GF-D8 (cell line): Measurements from ENCODE around the gene VIP.
"Not testable (repeated sequence)": the region's sequence is repeated elsewhere in the genome, so short reads cannot be mapped to it uniquely, and the experiment has no call there.

Experiments
- DNase-seq: peaks from one replicate; lab custom pipeline; 2025; lab: John Stamatoyannopoulos, UW

VIP gene

GRCh38 chr6:152750694-152751093, at the start of gene VIP:
TSS of gene VIP (plus strand) at chr6:152750797. CDS start at chr6:152752178, 1,381 bp downstream.
- no peak for DNase-seq

DNA sequence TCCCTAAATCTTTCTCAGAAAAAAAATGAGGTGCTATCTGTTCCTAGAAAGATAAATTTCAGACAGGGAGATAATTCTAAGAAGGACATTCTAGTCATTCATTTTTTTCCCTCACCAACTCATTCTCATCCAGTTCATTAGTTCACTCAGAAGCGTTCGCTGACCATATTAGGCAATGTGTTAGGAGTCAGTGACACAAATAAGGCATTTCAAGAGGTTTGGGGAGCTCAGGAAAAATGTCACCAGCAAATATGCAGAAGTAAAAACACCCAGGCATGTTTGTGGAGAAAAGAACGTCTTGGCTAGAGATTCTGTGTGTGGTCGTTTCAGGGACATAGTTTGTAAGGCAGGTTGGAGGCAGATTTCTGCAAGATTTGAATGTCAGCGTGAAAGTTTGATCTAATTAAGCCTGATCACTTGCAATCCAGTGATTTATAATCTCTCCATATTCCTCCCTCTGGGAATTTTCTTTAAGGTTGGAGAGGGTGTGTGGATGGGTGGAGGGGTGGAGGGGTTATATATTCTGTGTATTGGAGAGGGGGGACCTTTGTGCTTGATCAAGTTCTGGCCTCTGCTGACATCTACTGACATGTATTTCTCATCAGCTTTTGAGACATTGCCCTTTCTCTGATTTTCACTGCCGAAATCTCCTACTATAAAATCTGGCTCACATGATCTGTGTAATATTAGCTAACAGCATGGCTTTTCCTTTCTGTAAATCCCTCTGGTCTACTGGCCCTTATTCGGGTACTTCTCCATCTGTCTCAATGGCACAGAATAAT, 49.3 kb upstream of the VIP start:
- DNase-seq = no peak

GRCh38 chr6:152701863-152702401, 48.7 kb upstream of the VIP start:
- DNase-seq = no peak

GRCh38 chr6:152703750-152704149, 46.8 kb upstream of the VIP start:
- DNase-seq = not testable (repeated sequence)

DNA sequence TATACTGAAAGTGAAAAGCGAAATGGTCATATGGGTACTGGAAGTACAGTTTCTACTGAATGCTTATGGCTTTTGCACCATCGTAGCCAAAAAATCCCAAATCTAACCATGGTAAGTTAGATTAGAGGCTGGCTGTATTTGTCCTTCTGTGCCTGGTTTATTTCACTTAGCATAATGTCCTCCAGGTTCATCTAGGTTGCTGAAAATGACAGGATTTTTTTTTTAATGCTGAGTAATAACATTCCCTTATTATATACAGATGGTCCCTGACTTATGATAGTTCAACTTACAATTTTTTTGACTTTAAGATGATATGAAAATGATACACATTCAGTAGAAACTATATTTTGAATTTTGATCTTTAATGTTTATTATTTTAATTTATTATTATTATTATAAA, 45.3 kb upstream of the VIP start:
- no peak for DNase-seq

DNA sequence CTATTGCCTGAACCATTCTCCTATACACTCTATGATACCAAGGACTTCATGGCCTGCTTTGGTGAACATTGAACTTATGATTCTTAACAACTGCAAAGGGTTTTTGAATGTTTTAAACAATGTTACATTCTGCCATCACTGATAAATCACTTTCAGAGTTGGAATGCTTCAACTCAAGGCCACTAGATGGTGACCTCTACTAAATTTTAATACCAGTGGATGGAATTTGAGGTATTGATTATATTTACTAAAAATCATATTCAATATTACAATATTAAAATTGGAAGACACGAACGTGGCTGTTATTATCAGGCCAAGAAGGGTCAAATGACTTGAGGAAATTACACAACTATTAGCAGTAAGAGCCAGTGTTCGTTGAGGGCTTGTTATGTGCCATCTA, 34.3 kb upstream of the VIP start:
- no peak for DNase-seq

DNA sequence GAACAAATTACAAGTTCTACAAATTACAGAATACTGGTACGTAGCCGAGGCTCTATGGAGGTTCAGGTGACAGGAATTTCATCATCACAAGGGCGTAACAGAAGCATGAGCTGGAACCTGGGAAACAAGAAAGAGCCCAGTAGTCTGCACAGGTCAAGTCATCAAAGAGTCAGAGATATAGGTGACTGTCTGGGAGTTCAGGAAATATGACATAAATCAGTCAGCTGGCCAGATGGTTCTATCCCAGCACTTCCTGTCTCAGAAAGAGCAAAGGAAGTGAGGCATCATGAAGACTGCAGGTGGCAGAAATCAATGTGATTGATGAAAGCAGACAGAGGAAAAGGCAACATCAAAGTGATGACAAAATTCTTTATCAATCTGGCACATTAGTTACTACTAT, 29.6 kb upstream of the VIP start:
- no peak for DNase-seq

GRCh38 chr6:152721956-152722355, 28.6 kb upstream of the VIP start:
- no peak for DNase-seq

DNA sequence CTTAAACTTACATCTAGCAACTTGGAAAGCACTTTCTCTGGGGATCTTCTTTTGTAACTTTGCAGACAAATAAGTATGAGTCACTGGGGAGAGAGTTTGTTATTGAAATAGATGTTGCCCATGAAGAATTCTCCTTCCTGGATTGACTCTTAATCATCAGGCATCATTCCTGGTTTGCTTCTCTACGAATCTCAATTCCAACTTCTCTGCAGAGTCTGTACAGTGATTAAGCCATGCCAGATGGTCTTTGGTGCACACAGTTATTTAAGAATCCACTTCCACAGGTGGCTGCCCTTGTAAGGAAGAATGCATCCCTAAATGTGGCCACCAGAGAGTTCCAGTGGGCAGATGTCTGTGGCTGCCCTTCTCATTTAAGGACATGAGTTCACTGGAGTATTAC, 27.2 kb upstream of the VIP start:
- no peak for DNase-seq

GRCh38 chr6:152726313-152726712, 24.3 kb upstream of the VIP start:
- DNase-seq = no peak

GRCh38 chr6:152727507-152727906, 23.1 kb upstream of the VIP start:
- no peak for DNase-seq

DNA sequence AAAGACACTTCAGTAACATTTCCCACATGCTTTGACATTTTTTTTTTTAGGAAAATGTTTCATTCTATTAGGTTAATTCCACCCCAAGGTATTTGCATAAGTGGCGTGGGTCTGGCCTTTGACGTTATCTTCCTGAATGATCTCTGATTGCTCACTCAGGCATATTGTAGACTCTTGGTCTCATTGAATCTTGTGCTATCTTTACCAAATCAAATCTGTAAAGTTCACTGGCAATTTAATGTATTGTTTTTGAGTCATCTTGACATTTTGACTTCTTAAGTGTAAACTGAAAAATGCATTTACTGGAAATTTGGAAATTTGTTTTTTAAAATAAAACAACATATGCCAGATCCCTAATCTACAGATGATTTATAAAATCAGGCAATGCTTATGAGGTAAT, 16.0 kb upstream of the VIP start:
- DNase-seq = no peak

GRCh38 chr6:152736687-152737273, 13.8 kb upstream of the VIP start:
- DNase-seq = no peak

DNA sequence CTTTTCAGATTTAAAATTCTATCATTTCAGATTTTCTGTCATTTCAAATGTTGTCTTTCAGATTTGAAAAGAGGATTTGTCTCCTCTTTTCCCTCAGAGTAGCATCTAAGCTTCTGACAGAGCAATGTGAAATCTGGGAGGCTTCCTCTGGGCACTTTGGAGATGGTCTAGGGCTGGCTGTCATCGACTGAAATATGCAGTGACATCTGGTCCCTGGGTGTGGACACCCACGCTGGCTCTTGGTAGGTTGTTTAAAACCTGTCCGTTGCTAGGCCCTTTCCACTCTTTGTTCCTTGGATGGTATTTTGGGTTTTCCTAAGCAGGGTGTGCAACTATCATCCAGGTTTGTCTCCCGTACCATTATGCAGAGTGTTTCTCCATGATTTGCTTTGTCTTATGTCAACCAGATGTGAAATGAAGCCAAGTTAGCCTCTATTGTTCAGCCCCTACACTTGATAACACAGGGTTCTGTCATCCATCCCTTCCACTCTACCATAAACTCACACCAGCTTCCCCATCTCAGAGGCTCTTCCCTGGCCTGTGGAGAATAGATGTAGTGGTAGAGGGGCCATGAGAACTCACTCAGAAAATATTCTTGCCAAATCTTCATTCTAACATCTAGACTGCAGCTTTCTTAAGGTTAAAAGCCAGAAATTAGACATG, 5.0 kb upstream of the VIP start:
- no peak for DNase-seq

- no peak for DNase-seq
These were observed 4.4 kb upstream of the VIP start for GRCh38 chr6:152746172-152746553.

DNA sequence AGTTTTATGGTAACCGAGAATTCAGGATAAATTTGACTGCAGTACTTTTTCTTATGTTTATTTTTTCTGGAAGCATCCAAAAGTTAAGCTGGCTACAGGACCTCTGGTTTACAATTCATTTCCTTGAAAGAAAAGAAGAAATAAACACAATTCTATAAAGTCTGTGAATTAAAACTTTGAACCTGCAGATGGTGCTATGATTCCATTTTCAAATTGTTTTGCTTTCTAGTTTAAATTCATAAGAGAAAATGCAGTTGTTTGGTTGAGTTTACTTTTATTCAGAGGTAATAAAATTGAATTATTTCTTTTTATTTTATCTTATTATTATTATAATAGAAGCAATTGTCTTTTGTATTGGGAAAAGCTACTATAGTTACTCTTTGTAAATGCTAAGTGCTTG, 1.8 kb upstream of the VIP start:
- no peak for DNase-seq

- no peak for DNase-seq
These were observed 1.3 kb upstream of the VIP start for GRCh38 chr6:152749336-152749735.

GRCh38 chr6:152765331-152765730, 14.7 kb downstream of the VIP start:
- no peak for DNase-seq

GRCh38 chr6:152769159-152769558, 18.6 kb downstream of the VIP start:
- DNase-seq = no peak

- DNase-seq = no peak
These were observed 19.4 kb downstream of the VIP start for GRCh38 chr6:152769993-152770392.

- no peak for DNase-seq
These were observed 20.6 kb downstream of the VIP start for GRCh38 chr6:152771061-152771687.

- no peak for DNase-seq
These were observed 24.8 kb downstream of the VIP start for GRCh38 chr6:152775428-152775827.

DNA sequence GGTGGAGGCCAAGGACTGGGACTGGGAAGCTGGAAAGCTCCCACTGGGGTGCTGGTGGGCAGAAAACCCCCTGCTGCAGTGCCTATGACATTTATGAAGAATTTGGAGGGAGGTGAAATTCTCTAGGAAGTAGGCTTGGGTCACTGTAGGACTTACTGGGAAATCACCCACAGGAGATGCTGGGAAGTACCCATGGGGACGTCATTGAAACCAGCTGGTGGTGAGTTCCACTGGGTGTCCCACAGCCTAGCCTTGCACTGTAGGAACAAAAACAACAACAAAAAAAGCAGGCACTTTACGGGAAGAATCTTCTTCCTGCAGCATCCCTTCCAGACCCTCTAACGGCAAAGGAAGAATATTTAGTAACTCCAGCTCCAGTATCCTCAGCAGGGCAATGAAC, 26.2 kb downstream of the VIP start:
- DNase-seq = no peak
